IPS DF 4.7 (cell line): ENCODE measurements around the gene ASIP.
A peak's percentile ranks its signal among the peaks of the same experiment; 100 is the strongest.
"Not testable (repeated sequence)": the region's sequence is repeated elsewhere in the genome, so short reads cannot be mapped to it uniquely, and the experiment has no call there.

ENCODE experiments used
- DNase-seq: peaks from one replicate; pipeline ENCODE4 v3.0.0-alpha.2; 2013; ENCODE audit warnings: low spot score; ENCODE audit errors: extremely low read depth

The ASIP gene

GRCh38 chr20:34240693-34241615 lies at the start of gene ASIP:
Gene ASIP (plus strand): TSS chr20:34241423. CDS start chr20:34260375, 18,952 bp downstream.
- no peak for DNase-seq

- DNase-seq: no peak
These were observed 48.2 kb upstream of the ASIP start for GRCh38 chr20:34193051-34193450.

- no peak for DNase-seq
These were observed 42.0 kb upstream of the ASIP start for GRCh38 chr20:34199183-34199582.

- DNase-seq: no peak
These were observed 41.2 kb upstream of the ASIP start for GRCh38 chr20:34200023-34200422.

- no peak for DNase-seq
These were observed 39.7 kb upstream of the ASIP start for GRCh38 chr20:34201531-34201930.

- not testable (repeated sequence) for DNase-seq
These were observed 35.9 kb upstream of the ASIP start for GRCh38 chr20:34205172-34205880.

- DNase-seq: no peak
These were observed 32.1 kb upstream of the ASIP start for GRCh38 chr20:34209111-34209510.

- DNase-seq: no peak
These were observed 31.0 kb upstream of the ASIP start for GRCh38 chr20:34210271-34210670.

- no peak for DNase-seq
These were observed 29.6 kb upstream of the ASIP start for GRCh38 chr20:34211591-34211990.

- no peak for DNase-seq
These were observed 28.0 kb upstream of the ASIP start for GRCh38 chr20:34213213-34213612.

GRCh38 chr20:34215711-34216381 lies 25.4 kb upstream of the ASIP start:
- DNase-seq: peak; percentile 28

GRCh38 chr20:34216382-34216742 lies 24.9 kb upstream of the ASIP start:
- DNase-seq: no peak

GRCh38 chr20:34220561-34220960 lies 20.7 kb upstream of the ASIP start:
- no peak for DNase-seq

- no peak for DNase-seq
These were observed 19.0 kb upstream of the ASIP start for GRCh38 chr20:34222208-34222607.

- not testable (repeated sequence) for DNase-seq
These were observed 17.0 kb upstream of the ASIP start for GRCh38 chr20:34224251-34224650.

GRCh38 chr20:34231634-34232033 lies 9.6 kb upstream of the ASIP start:
- no peak for DNase-seq

GRCh38 chr20:34232494-34233087 lies 8.6 kb upstream of the ASIP start:
- no peak for DNase-seq

GRCh38 chr20:34233687-34234086 lies 7.5 kb upstream of the ASIP start:
- DNase-seq: no peak

- DNase-seq: no peak
These were observed 5.3 kb upstream of the ASIP start for GRCh38 chr20:34235875-34236274.

GRCh38 chr20:34237942-34238341 lies 3.3 kb upstream of the ASIP start:
- DNase-seq: no peak

- no peak for DNase-seq
These were observed 1.1 kb upstream of the ASIP start for GRCh38 chr20:34240121-34240520.

GRCh38 chr20:34242015-34242414 lies 792 bp downstream of the ASIP start:
- DNase-seq: not testable (repeated sequence)
